GM18502 (cell line): ENCODE results near the gene TTC36.
"Not testable (repeated sequence)": the region's sequence is repeated elsewhere in the genome, so short reads cannot be mapped to it uniquely, and the experiment has no call there.

ENCODE experiments used
- ATAC-seq: cut with Tn5 transposase; IDR thresholded peaks from one replicate; pipeline ENCODE4 v1.9.1; 2021; ENCODE audit warnings: mild to moderate bottlenecking; ENCODE audit not compliant: unreplicated experiment, poor library complexity

The TTC36 gene

GRCh38 chr11:118527109-118527508 lies at the start of gene TTC36:
TTC36 (plus strand) TSS chr11:118527474; CDS start chr11:118527495, 21 bp downstream.
- no peak for ATAC-seq

- ATAC-seq = not testable (repeated sequence)
Measured at GRCh38 chr11:118481238-118481637, 46.0 kb upstream of the TTC36 start.

- ATAC-seq = no peak
Measured at GRCh38 chr11:118484405-118484804, 42.9 kb upstream of the TTC36 start.

GRCh38 chr11:118485273-118485672 lies 42.0 kb upstream of the TTC36 start:
- no peak for ATAC-seq

- ATAC-seq = no peak
Measured at GRCh38 chr11:118488480-118489109, 38.7 kb upstream of the TTC36 start.

GRCh38 chr11:118491041-118491440 lies 36.2 kb upstream of the TTC36 start:
- no peak for ATAC-seq

- no peak for ATAC-seq
Measured at GRCh38 chr11:118497831-118498230, 29.4 kb upstream of the TTC36 start.

GRCh38 chr11:118503216-118503615 lies 24.1 kb upstream of the TTC36 start:
- no peak for ATAC-seq

- ATAC-seq = no peak
Measured at GRCh38 chr11:118511601-118512000, 15.7 kb upstream of the TTC36 start.

GRCh38 chr11:118514103-118514502 lies 13.2 kb upstream of the TTC36 start:
- no peak for ATAC-seq

GRCh38 chr11:118519549-118519948 lies 7.7 kb upstream of the TTC36 start:
- ATAC-seq = no peak

- no peak for ATAC-seq
Measured at GRCh38 chr11:118521892-118522311, 5.4 kb upstream of the TTC36 start.

GRCh38 chr11:118522571-118523072 lies 4.7 kb upstream of the TTC36 start:
- no peak for ATAC-seq

GRCh38 chr11:118524356-118524755 lies 2.9 kb upstream of the TTC36 start:
- ATAC-seq = no peak

- ATAC-seq = no peak
Measured at GRCh38 chr11:118524757-118525470, 2.4 kb upstream of the TTC36 start.

GRCh38 chr11:118526688-118527087 lies 586 bp upstream of the TTC36 start:
- ATAC-seq = no peak

GRCh38 chr11:118528511-118528910 lies 1.2 kb downstream of the TTC36 start:
- ATAC-seq = no peak

- no peak for ATAC-seq
Measured at GRCh38 chr11:118529584-118530175, 2.4 kb downstream of the TTC36 start.

- no peak for ATAC-seq
Measured at GRCh38 chr11:118530180-118530682, 3.0 kb downstream of the TTC36 start.

- peak; percentile 74 for ATAC-seq
Measured at GRCh38 chr11:118530683-118531596, 3.7 kb downstream of the TTC36 start, which contains the start of gene TMEM25. TMEM25 (plus strand) TSS chr11:118531192; CDS start chr11:118531802, 610 bp downstream.
